ENCODE results near the gene ZNF350. TPM values are rescaled to one million over a fixed set of nuclear protein-coding genes. Genes with fewer than 3 reads are reported as not detected.
"Not testable (repeated sequence)": the region's sequence is repeated elsewhere in the genome, so short reads cannot be mapped to it uniquely, and the experiment has no call there.

The ZNF350 gene
- 7.7 and 8.8 TPM in 2 replicates for total RNA-seq (2014; rRNA removed; shearing (Covaris generic))

GRCh38 chr19:51986309-51987291 lies at the start of gene ZNF350:
Gene ZNF350, minus strand, starts transcription at chr19:51986840. Its CDS starts 12,480 bp downstream, at chr19:51974360.
- peak; percentile 96 for DNase-seq (ENCODE audit: low read depth)

GRCh38 chr19:52034051-52034728 lies 47.5 kb upstream of the ZNF350 start:
- peak; percentile 25 for DNase-seq (ENCODE audit: low read depth)

GRCh38 chr19:52028780-52029123 lies 42.1 kb upstream of the ZNF350 start:
- DNase-seq (ENCODE audit: low read depth): no peak

- peak; percentile 89 for DNase-seq (ENCODE audit: low read depth)
These were observed 41.6 kb upstream of the ZNF350 start, which contains the start of gene ZNF614 for GRCh38 chr19:52028027-52028779. Gene ZNF614, minus strand, starts transcription at chr19:52028379. Its CDS starts 2,634 bp downstream, at chr19:52025745.

GRCh38 chr19:52026255-52026990 lies 39.8 kb upstream of the ZNF350 start:
- DNase-seq (ENCODE audit: low read depth): not testable (repeated sequence)

GRCh38 chr19:52024478-52024877 lies 37.8 kb upstream of the ZNF350 start:
- not testable (repeated sequence) for DNase-seq (ENCODE audit: low read depth)

GRCh38 chr19:52022193-52022592 lies 35.6 kb upstream of the ZNF350 start:
- DNase-seq (ENCODE audit: low read depth): no peak

GRCh38 chr19:52020506-52020905 lies 33.9 kb upstream of the ZNF350 start:
- DNase-seq (ENCODE audit: low read depth): no peak

GRCh38 chr19:52010674-52011073 lies 24.0 kb upstream of the ZNF350 start:
- DNase-seq (ENCODE audit: low read depth): no peak

- DNase-seq (ENCODE audit: low read depth): peak; percentile 87
These were observed 21.3 kb upstream of the ZNF350 start, which contains the start of gene ZNF615 for GRCh38 chr19:52007806-52008557. Gene ZNF615, minus strand, starts transcription at chr19:52008211. Its CDS starts 4,500 bp downstream, at chr19:52003711.

GRCh38 chr19:52007451-52007805 lies 20.8 kb upstream of the ZNF350 start:
- no peak for DNase-seq (ENCODE audit: low read depth)

- DNase-seq (ENCODE audit: low read depth): peak; percentile 6
These were observed 7.5 kb upstream of the ZNF350 start for GRCh38 chr19:51994048-51994644.

- no peak for DNase-seq (ENCODE audit: low read depth)
These were observed 6.8 kb upstream of the ZNF350 start for GRCh38 chr19:51993422-51993821.

- no peak for DNase-seq (ENCODE audit: low read depth)
These were observed 3.3 kb downstream of the ZNF350 start for GRCh38 chr19:51983361-51983760.

- peak; percentile 29 for DNase-seq (ENCODE audit: low read depth)
These were observed 5.7 kb downstream of the ZNF350 start for GRCh38 chr19:51980926-51981325.

GRCh38 chr19:51980116-51980736 lies 6.4 kb downstream of the ZNF350 start:
- DNase-seq (ENCODE audit: low read depth): no peak

GRCh38 chr19:51978882-51979281 lies 7.8 kb downstream of the ZNF350 start:
- DNase-seq (ENCODE audit: low read depth): peak; percentile 27

GRCh38 chr19:51977346-51977745 lies 9.3 kb downstream of the ZNF350 start:
- no peak for DNase-seq (ENCODE audit: low read depth)

- DNase-seq (ENCODE audit: low read depth): no peak
These were observed 9.8 kb downstream of the ZNF350 start for GRCh38 chr19:51976852-51977251.

Data from RPMI7951 (cell line).